Stimulated activated naive CD4-positive, alpha-beta T cell treated with Interleukin-2 at 50 U/mL for 16 hours (primary cell): ENCODE measurements around the gene CLEC12A.
"Not testable (repeated sequence)": the region's sequence is repeated elsewhere in the genome, so short reads cannot be mapped to it uniquely, and the experiment has no call there.

Experiments
- DNase-seq: peaks from one replicate; lab custom pipeline; 2025; lab: John Stamatoyannopoulos, UW

The CLEC12A gene

DNA sequence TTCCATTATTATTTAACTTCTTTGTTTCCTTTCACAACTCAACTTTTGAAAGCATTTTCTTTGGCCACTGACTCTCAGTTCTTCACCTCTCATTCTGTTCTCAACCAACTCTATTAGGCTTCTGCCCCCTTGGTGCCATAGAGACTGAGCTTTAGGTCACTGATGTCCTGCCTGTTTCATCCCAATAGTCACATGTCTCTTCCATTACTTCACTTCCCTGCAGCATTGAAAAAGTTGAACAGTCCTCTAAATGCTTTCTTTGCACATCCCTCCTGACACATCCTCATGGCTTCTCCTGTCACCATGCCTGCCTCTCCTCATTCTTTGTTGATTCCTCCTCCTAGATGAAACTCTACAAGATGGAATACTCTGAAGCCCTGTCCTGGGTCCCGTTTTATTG is 2.7 kb downstream of the CLEC12A start:
- no peak for DNase-seq

DNA sequence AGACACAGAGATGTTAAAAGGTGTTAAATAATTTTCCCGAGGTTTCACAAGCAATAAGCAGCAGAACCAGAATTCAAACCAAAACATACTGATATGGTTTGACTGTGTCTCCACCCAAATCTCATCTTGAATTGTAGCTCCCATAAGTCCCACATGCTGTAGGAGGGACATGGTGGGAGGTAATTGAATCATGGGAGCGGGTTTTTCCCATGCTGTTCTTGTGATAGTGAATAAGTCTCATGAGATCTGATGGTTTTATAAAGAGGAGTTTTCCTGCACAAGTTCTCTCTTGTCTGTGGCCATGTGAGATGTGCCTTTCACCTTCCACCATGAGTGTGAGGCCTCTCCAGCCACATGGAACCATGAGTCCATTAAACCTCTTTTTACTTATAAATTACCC is 3.5 kb downstream of the CLEC12A start:
- not testable (repeated sequence) for DNase-seq

DNA sequence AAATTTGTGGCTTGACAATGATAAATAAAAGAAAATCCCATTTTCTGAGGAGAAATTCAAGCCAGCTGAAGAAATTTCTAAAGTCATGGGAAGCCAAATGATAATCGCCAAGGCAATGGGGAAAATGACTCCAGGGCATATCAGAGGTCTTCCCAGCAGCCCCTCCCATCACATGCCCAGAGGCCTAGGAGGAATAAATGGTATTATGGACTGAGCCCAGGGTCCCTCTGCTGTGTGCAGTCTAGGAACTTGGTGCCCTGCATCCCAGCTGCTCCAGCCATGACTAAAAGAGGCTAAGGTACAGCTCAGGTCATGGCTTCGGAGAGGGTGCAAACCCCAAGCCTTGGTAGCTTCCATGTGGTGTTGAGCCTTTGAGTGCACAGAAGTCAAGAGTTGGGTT is 4.4 kb downstream of the CLEC12A start:
- DNase-seq: no peak

DNA sequence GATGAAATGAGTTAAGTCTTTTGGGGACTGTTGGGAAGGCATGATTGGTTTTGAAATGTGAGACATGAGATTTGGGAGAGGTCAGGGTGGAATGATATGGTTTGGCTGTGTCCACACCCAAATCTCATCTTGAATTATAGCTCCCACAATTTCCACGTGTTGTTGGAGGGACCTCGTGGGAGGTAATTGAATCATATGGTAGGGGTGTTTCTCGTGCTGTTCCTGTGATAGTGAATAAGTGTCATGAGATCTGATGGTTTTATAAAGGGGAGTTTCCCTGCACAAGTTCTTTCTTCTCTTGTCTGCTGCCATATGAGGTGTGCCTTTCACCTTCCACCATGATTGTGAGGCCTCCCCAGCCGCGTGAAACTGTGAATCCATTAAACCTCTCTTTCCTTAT is 5.4 kb downstream of the CLEC12A start:
- not testable (repeated sequence) for DNase-seq

DNA sequence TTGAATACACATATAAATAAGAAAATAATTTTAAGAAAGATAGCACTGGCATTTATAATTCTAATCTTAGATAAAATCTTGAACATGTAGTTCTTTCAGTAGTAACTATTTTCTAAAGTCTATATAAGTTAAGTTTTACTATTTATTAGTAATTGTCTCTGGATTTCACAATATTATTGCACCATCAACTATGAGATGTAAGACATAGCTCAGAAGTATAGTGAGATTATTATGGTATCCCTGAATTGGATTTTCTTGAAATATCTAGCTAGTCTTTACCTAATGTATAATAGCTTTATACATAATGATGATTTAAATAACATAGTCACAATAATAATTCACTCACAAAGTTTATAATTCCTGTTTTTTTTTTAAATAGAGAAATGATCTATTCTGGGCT is 6.7 kb downstream of the CLEC12A start:
- no peak for DNase-seq

DNA sequence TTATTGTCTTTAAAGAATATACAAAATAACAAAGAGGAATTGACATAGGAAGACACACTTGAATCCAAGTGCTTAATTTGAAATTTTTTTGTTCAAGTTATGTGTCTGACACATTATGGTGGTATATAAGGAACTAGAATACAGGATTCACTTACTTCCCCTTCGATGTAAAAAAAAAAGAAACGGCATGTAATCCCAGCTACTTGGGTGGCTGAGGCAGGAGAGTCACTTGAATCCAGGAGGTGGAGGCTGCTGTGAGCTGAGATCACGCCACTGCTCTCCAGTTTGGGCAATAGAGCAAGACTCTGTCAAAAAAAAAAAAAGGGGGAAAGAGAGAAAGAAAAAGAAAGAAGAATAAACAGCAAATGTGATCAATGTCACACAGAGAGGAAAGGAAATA is 8.9 kb downstream of the CLEC12A start:
- DNase-seq: no peak

DNA sequence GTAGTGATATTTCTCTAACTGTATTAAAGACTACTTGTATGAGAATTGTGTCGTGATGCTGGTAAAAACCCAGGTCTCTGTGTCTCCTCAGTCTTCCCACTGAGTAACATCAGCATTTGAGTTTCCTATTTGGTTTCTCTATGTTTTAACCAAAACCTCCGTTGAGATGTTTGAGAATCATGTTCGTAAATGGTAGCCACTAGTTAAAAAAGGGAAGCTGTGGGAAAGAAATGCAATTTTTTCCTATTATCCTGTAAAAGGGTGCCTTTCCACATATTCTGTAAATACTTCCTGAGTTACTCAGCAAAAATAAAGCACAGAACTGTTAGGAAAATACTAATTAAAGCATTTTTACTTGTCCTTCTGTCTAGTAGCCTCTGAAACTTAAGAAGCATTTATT is 20.7 kb downstream of the CLEC12A start:
- no peak for DNase-seq

DNA sequence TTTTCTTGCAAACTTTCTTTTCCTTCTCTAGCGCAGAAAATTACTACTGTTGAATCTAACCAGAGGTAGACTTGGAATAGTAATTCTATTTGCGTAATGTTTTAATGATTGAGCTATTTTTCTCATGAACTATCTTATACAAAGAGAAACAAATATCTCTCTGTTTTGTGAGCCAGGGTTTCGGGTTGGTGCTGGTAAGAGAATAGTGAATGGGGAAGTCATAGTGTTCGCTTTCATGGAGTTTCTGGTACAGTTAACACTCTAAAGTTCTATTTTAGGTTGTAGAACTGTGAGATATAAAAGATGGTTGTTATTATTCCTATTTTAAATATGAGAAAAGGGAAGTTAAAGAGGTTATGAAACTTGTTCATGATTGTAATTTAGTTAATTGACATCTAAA is 21.1 kb downstream of the CLEC12A start:
- DNase-seq: no peak

DNA sequence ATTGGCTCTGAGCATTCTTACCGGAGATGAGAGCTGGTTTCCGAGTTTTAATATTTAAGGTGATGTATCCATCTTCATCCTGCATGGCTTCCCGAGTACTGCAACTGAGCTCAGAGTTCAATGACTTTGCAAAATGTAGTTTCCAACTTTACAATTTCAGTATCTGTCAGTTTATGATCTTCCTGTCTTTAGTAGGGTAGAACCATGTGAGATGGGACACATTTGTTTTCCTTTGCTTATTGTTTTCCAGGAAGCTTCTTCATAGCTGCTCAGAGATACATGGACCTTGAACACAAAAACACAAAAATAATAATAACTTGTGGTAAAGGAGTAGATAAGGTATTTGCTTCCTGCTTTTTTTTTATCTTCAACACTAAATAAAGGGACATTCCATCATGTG is 27.8 kb downstream of the CLEC12A start, which contains the start of gene CLEC1B:
Gene CLEC1B (minus strand): TSS at position 106 of the 400 bp plus-strand sequence. CDS start 21 bp downstream, at position 85.
- DNase-seq: no peak

DNA sequence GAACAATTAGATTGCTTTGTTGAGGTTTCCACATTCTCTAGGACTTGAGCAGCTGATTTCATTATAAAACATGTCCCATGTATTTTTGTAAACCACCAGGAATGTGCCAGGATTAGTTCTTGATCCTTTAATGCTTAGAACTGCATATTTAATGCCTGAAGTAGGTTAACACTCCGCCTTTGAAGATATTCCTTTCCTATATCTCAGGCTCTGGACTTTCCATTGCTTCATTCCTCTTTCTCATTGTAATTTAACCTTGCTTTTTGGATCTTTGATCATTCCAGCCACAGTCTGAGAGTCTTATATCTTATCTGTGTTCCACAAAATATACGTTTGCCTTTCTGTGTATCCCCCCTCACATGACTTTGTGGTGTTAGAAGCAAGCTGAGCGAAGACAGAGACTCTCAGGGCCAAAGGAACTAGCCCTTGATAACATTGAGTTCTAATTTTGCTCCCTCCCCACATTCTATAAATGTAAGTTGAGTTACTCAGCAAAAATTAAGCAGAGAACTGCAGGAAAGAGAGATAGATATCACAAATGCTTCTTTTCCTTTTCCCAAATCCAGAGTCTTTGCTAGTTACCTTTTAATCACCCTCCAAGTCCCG is 30.1 kb downstream of the CLEC12A start:
- DNase-seq: no peak

DNA sequence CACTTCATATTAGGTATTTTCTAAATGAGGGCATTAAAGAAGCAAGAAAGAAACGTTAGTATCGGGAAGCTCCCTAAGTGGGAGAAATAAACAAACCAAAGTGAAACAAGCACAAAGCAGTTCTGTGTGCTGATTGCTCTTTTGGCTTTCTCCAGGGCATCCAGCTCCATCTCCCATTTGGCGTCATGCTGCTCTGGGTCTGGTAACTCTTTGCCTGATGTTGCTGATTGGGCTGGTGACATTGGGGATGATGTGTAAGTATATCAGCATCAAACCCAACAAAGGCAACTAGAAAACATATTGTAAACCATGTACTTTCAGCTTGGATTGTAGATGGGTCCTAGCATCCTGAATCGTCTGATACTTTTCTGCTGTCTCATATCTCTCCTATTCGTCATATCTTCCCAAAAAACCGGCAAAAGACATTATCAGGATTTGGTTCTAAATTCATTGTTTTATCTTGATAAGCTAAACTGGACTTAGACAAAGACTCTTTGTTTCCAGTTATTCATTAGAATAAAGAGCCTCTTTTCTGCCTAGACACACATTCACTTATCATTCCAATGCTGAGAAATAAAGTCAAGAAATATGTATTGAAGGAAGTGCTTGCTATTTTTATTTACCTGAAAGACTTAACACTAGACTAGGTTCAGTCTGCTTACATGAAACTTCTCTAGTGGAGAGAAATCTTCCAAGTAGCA is 41.6 kb downstream of the CLEC12A start:
- DNase-seq: no peak

DNA sequence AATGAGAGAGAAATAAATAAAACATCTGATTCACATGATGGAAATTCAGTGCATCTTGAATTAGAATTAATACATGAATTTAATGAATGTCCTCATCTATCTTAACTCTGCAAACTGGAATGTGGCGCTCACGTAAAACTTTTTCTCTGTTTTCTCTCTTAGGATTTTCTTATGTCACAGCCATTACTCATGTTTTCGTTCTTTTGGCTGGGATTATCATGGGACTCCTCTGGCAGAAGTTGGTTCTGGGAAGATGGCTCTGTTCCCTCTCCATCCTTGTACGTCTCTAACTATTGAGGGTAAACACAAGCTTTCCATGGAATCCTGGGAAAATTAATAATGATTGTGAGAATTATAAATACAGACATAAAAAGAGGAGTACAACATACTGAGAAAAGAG is 44.2 kb downstream of the CLEC12A start:
- no peak for DNase-seq

DNA sequence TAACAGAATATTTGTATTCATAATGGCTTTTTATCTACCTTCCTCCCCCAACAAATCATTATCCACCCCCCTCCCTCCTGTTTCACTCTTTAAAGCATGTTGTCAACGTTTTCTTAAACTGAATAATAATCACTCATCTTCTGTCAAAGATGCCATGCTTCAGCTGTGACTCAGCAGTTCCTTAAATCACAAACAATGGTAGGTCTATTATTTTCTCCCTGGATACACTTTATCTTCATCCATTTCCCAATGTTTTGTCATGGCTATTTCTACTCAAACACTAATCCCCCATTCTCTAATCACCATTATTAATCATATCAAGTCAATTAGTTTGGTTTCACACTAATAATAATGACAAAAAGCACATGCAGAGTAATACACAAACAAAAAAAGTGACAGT is 45.7 kb downstream of the CLEC12A start:
- DNase-seq: no peak

DNA sequence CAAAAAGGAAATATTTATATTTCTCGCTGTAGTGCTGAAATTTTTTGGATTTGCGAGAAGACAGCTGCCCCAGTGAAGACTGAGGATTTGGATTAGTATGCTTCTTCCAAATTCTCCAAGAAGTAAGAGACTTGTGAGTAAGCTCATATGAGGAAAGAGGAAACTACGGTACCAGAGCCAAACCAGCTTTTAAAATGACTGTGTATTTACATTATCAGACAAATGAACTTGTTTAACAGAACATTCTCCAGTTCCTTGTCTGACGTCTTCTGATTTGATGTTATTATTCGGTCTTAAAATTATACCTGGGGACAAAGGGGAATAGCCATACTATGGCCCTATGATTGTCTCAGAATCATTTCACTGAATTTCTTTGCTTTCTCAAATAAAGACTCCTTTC is 47.2 kb downstream of the CLEC12A start:
- no peak for DNase-seq

DNA sequence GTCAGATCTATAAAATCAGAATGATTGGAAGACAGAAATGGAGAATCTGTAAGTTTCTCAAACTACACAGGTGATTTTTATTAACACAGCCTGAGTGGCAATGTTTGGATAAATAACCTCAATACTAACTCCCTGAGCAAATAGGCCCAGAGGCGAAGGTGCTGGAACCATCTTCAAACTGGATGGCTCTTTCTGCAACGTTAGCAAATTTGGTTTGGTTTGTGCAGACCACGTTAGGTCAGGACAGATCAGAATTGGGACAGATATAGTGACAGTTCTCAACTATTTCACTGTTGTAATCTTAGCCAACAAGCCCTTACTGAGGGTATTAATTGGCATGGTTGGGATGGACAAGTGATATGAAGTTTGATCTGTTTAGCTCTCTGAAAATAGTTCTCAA is 50.1 kb downstream of the CLEC12A start:
- no peak for DNase-seq

DNA sequence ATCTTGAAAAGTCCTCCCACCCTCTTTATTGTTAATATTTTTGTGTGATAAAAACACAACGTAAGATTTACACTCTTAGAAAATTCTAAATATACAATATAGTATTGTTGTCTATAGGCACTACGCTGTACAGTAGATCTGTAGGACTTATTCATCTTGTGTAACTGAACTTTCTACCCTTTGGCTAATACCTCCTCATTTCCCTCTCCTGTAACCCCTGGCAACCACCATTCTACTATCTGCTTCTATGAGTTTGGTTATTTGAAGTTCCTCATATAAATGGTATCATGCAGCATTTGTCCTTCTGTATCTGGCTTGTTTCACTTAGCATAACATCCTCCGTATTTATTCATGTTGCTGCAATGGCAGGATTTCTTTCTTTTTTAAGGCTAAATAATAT is 54.0 kb downstream of the CLEC12A start:
- no peak for DNase-seq

DNA sequence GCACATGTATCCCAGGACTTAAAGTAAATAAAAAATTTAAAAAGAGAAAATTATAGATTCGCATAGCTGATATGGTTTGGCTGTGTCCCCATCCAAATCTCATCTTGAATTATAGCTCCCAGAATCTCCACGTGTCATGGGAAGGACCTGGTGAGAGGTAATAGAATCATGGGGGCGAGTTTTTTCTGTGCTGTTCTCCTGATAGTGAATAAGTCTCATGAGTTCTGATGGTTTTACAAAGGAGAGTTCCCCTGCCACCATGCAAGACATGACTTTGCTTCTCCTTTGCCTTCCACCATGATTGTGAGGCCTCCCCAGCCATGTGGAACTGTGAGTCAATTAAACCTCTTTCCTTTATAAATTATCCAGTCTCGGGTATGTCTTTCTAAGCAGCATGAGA is 55.5 kb downstream of the CLEC12A start:
- DNase-seq: not testable (repeated sequence)

DNA sequence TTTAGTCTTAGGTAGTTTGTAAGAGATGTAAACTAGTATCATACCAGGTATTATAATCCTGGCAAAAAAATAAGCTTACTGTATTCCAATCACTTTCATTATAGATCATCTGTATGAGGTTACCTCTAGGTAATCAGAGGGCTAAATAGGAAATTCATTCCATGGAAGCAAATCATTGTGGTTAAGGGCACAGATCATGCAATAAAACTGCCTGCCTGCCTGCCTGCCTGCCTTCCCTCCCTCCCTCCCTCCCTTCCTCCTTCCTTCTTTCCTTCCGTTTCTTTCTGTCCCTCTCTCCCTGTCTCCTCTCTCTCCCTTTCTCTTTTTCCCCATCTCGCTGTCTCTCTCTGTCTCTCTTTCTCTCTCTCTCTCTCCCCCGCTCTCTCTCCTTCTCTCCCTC is 56.1 kb downstream of the CLEC12A start:
- no peak for DNase-seq

DNA sequence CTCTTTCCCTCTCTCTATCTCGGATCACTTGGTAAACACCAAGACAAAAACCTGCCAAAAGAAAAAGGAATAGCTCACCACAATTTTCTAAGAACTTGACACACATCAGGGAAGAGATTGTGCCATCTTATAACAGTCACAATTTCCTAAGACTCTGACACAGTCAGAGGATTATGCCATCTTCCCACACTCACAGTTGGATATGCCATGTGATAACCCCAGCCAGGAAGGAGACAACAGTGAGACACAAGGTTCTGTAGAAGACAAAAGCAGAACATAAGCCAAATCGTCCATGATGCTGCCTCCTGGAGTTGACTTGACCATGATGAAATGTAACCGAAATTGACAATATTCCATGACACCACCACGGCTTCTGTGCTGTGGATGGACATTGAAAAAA is 56.5 kb downstream of the CLEC12A start:
- DNase-seq: no peak

DNA sequence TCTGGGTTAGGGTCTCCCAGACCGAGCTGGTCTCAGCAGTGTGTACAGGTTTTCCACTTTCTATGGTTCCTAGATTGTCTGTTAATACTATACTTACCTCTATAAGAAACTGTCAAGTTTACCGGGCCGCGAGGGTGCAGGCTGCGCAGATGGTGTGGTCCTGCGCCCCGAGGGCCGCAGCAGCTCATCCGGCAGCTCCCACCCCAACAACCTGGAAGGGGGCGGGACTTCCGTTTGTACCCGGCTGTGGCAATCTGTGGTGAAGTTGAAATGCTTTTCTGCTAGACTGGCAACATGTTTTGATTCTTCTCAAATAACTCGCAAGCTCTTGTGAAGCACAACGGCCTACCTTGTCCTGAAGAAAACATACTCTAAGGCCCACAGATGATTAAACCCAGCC is 59.2 kb downstream of the CLEC12A start, which contains the start of gene CLEC9A:
Gene CLEC9A (plus strand): TSS at position 237 of the 400 bp plus-strand sequence. CDS start 22,006 bp downstream, outside the sequence.
- DNase-seq: no peak

DNA sequence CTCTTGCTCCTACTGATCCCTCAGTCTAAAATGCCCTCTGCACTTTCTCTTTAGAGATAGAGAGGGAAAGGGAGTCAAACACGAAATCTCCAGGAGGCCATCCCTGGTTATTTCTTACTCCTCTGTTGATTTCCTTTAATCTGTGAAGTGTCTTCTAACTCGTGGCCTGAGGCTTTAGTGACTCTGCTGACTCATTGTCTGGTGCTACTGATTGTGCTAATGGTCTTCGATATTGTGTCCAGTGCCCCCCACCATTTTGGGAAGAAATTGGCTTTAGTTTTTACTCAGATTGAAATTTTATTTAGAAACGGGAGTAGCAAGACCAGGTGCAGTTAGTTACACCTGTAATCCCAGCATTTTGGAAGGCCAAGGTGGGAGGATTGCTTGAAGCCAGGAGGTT is 60.1 kb downstream of the CLEC12A start:
- DNase-seq: no peak

DNA sequence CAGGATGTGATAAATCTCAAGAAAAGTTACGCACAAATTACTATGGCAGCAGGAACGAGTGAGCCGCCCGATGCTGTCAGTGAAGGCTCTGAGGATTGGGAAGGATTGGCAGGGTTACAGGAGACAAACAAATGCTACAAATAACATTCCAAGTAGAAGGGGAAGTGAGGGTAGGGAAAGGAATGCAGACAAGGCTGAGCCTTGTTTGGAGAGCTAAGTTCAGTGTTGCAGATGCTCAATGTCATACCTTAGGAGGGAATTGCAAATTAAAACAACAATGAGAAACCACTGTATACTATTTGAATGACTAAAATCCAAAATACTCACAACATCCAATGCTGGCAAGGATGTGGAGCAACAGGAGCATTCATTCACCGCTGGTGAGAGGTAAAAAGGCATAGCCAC is 60.6 kb downstream of the CLEC12A start:
- DNase-seq: no peak

DNA sequence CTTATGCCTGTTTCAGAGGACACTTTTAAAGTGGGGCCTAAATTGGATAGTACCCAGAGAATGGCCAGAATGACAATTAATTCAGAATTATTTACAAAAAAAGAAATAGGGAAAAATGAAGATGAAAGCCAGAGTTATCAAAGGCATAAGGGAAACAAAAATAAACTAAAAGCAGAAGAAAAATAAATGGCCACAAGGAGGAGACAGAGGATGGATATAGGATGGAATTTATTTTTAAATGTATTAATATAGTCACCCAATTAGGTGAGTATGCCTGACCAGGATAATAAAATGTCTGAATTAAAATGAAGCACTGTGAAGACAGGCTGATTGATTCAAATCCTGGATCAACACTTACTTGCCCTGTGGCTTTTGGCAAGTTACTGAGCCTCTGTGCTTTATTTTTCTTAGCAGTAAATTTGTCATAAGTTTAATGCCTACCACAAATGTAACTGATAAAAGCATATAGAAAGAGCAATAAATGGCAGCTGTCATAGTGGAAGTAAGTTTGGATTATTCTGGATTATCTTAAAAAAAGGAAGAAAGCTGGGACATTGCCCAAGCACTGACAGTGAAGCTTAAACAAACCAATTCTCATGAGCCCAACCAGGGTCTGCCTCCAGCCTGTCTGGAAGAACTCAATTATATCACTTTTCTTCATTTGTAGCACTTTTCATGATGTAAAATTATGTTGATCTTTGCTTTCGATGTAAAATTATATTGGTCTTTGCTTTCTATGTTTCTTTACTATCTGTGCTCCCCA is 62.8 kb downstream of the CLEC12A start:
- DNase-seq: no peak
